Inferior parietal cortex (tissue), 1 donor: ENCODE results near the gene PARD3.
"Not testable (repeated sequence)": the region's sequence is repeated elsewhere in the genome, so short reads cannot be mapped to it uniquely, and the experiment has no call there.

ENCODE experiments used
- DNase-seq: peaks from one replicate; pipeline ENCODE4 v3.0.0-alpha.2; 2016; ENCODE audit errors: extremely low spot score

PARD3 gene

DNA sequence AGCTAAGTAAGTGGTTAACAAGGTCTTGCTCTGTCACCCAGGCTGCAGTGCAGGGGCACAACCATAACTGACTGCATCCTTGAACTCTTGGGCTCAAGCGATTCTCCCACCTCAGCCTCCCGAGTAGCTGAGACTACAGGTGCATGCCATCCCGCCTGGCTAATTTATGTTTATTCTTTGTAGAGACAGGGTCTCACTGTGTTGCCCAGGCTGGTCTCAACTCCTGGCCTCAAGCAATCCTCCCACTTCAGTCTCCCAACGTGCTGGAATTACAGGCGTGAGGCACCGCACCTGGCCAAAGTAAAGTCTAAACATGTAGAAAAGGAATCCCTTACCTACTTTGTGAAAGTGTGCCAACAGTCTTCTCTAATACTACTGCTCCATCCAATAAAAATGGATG lies 17.9 kb downstream of the PARD3 start:
- DNase-seq: no peak

DNA sequence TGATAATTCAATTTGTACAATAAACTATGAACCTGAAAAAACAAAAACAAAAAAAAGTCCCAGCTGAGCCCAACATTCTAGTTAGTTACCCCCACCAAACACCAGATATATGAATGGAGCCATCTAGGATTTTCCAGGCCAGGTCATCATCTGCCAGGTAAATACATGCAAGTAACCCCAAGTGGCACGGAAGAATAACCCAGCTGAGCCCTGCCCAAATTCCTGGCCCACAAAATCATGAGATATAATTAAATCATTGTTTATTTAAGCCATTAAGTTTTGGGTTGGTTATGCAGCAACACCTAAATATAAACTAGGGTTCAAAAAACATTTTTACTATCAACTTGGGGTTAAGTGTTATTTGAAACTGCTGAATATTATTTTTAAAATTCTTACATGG lies 19.0 kb downstream of the PARD3 start:
- no peak for DNase-seq

DNA sequence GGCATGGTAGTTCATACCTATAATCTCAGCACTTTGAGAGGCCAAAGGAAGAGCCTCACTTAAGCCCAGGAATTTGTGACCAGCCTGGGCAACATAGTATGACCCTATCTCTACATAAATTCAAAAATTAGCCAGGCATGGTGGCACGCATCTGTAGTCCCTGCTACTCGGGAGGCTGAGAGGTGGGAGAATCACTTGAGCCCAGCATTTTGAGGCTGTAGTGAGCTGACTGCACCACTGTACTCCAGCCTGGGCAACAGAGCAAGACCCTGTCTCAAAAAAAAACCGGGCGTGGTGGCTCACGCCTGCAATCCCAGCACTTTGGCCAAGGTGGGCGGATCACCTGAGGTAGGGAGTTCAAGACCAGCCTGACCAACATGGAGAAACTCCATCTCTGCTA lies 19.8 kb downstream of the PARD3 start:
- DNase-seq: no peak

DNA sequence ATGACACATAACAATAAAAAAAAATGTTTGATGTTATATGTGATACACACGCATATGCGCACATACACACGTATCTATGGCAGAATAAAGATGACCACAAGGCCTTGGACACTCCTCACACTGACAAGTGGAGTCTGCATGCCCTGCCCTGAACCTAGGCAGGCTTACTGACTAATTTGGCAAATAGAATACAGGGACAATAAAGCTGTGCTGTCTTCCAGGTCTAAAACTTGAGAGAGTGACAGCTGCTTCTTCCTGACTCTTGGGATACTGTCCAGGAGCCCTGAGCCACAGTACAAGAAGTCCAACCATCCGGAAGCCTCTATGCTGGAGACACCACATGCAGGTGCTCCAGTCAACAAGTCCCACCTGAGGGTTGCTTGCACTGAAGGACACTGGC lies 20.3 kb downstream of the PARD3 start:
- DNase-seq: no peak

DNA sequence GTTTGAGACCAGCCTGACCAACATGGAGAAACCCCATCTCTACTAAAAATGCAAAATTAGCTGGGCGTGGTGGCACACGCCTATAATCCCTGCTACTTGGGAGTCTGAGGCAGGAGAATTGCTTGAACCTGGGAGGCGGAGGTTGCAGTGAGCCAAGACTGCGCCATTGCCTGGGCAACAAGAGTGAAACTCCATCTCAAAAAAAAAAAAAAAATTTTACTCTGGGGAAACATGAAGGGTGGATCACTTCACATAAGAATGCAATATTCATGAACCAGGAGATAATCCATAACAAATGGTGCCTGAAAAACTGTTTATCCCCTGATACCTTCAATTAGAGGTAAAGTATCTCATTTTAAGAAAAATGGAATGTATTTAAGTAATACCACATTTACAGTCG lies 21.5 kb downstream of the PARD3 start:
- not testable (repeated sequence) for DNase-seq

DNA sequence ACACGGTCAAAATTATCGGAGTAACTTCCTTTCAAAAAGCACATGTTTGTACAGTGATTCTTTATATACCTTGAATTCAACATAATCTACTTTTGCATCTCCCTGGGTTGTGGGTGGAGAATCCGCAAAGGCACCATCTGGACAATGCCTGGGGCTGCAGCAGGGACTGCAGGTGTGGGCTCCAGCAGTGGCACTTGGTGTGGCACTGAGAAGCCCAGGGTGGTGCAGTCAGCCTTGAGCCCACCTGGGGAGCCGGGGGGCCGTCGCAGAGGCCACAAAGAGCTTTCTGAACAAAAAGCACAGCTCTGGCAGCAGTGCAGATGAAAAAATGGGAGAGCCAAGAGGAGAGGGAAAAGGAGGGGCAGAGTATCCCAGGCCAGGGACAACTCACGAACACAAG lies 22.2 kb downstream of the PARD3 start:
- DNase-seq: no peak

DNA sequence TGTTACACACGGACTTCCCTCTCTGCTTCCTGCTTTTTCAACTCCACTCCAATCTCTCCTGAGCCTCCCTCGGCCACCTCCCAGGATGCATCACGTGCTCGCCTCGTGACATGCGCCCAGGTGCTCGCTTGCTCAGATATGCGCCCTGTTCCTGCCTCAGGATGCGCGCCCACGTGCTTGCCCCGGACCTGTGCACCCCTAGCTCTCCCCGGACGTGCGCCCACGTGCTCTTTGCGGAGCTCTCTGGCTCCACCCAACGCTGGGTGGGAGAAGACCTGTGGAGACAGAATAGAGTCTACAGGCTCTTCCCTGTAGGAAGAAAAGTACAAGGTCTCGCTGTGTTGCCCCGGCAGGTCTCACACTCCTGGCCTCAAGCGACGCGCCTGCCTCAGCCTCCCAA lies 23.1 kb downstream of the PARD3 start:
- no peak for DNase-seq

DNA sequence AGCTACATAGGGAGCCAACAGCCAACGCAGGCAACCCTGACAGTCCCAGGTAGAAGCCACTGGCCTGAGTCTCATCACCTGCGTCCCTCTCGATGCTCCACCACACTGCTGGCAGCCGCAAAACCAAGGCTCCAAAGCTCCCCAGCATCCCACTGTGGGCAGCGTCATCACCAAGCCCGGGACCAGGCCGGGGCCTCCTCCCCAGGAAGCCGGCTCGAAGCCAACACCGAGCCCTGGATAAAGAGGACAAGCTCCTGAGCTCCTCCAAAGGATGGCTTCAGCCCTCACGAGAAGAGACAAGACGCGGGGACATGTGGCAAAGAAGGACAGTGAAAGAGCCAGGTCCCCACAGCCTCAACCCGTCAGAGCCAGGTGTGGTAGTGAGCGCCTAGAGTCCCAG lies 23.9 kb downstream of the PARD3 start:
- DNase-seq: no peak

DNA sequence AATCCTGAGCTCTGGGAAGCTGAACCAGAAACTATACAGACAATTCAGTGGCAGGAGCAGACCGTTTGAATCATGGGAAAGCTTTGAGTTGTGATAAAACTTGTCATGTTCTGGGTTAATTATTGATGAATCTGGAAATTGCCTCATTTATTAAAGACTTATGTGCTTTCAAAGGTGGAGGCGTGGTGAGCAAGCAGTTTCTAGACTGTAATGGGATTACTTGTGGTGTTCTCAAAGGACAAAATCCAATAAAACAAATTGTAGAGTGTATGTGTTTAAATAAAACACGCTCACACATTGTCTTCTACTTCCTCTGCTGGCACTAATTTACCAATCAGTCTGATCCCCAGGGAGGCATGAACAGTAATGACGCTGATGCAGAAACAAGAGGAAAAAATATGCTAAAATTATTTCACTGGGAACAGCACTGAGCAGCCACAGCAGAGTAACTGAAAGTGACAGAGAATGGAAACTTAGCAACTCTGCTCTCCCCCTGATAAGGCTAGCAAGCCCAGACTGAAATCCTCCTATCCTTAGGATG lies 25.1 kb downstream of the PARD3 start:
- DNase-seq: no peak

DNA sequence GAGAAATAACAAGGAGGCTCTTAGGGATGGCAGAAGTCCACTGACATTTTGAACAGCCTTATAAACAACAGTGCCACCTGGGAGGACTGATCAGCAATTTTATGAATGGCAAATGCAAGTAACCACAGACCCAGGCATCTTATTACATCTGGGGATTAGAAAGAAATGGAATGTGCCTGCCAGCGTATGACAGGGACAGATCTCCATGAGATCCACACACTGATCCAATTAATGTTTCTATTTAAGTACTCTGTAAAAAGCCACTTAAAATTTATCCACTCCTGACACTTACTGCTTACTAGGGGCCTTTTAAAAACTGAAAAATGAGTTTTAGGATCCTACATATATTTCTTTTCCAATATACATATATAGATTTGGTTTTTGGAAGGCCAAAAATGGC lies 28.6 kb downstream of the PARD3 start:
- DNase-seq: no peak

DNA sequence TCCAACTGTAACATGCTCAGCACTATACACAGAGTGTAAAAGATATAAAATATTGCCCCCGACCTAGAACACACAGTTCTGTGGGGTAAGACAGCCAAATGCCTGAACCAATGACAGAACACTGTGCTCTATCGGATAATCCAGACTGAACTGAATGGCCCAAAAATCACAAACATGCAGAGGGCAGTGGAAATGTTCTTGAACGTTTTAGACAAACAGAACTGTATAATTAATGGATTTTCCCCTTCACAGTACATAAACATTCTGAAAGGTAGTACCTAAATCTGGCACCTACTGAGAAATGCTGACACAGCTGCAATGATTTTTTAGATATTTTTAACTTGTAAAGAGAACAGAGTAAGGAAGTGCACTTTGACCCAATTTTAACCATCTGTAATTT lies 33.4 kb downstream of the PARD3 start:
- DNase-seq: no peak

DNA sequence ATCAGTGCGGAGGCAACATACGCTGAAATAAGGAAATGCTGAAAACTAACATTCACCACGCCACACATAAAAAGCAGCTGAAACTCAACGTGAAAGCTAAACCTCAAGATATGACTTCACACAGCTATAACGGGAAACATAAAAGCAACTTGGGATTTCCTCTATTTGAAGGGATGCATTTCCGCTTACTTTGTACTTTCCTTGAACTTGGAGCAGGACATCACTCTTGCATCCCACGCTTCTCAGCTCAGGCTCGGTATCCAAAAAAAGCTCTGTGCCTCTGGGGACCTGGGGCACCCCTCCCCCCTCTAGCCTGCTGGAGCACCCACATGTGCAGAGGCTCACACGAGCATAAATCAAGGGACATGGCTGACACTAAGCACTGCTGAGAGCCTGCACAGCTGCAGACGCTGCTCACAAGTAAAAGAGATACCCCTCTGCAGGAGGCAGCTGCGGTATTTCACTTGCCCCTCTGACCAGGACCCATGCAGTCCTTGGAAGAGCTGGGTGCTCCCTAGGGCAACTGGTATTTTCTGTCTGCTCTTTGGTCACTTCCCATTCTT lies 34.2 kb downstream of the PARD3 start:
- DNase-seq: no peak

DNA sequence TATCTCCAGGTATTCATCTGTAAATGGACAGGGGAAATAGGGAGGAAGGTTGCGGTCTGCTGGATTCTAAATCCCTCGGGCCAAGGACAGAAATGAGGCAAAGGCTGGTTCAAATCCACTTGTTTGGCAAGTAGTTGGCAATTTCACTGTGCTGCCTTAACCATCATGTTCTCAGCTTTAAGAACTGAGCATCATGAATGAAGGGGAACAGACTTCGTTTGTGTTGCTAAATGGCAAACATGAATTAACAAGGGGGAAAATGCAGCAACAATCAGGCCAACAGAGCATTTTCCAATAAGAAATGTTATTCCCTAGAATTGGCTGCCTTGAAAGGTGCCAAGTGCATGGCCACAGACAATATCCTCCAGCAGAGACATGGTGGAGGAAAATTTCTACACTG lies 36.9 kb downstream of the PARD3 start:
- no peak for DNase-seq

DNA sequence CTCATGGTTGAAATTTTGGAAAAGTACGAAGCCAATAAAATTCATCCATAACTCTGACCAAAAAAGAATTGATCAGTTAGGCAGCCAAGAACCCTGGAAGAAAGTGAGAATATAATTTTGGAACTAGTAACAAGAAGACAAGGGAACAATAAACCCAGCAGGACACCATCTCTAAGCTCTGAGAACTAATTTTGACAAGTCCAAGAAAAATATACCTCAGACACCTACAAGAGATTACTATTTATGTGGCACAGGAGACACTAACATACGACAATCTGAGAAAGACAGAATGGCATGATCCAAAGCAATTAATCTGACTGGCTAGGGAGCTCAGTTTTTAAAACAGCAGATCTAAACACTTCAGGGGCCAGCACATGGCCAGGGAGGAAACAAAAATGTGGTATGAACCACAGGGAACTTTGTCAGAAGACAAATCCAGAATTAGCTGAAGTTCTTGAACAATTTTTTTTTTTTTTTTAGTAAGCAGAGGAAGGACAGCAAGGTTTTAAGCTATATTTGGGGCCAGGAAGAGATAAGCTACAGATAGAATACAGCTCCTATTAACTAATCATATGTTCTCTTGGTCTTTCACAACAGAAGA lies 38.9 kb downstream of the PARD3 start:
- no peak for DNase-seq

DNA sequence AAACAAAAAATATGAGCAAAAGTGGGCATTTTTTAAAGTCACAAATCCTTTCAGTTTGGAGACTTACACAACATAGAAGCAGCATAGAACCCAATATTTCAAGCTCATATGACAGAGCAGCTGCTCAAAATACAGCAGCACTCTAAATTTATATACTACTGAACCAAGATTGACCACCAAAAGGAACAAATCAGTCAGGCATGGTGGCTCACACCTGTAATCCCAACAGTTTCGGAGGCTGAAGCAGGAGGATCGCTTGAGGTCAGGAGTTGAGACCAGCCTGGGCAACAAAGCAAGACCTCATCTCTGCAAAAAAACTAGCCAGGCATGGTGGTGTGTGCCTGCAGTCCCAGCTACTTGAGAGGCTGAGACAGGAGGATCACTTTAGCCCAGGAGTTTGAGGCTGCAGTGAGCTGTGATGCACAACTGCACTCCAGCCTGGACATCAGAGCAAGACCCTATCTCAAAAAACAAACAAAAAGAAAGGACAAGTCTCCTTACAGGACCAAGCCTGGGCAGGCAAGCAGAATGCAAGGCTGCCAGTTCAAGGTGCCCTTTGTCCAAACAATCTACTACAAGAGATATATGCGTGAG lies 40.0 kb downstream of the PARD3 start:
- DNase-seq: no peak

DNA sequence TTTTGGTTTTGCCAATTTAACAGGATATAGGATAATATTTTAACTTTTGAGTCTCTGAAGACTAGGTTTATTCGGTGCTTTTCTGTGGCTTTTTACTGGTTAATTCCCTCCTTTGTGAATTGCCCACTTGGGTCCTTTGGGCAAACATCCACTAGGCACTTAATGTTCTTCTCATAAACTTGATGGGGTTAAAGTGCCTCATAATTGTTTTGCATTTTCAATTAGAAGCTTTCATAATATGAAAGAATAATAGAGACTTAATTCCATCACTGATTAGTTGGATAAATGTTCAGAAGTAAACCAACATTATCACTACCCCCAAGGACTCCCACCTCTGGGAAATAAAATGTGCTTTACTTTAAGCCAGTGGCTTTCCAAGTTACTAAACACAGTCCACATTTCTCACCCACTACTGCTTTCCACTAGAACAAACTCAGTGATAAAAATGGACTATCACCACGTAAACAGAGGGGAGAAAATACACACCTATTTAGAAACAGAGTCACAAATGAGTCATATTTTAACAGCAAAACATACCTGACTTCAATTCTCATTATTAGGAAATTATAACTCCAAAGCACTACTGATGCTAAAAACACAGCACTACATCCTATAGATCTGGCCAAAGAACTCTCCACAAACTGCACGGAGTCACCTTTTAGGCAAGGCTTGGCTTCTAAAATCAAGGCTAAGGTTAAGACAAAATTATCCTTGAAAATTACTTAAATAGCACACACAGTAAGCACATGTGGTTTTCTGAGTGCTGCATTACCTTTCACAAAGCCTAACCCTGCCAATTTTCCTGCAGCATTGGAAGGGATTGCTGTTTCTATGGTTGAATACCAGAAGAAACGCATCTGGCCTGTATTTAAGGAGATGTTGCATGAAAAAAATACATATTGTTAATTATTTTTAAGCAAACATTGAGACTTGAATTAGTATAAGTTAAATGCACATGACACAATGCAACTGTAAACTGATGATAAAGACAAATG lies 41.2 kb downstream of the PARD3 start:
- DNase-seq: no peak

DNA sequence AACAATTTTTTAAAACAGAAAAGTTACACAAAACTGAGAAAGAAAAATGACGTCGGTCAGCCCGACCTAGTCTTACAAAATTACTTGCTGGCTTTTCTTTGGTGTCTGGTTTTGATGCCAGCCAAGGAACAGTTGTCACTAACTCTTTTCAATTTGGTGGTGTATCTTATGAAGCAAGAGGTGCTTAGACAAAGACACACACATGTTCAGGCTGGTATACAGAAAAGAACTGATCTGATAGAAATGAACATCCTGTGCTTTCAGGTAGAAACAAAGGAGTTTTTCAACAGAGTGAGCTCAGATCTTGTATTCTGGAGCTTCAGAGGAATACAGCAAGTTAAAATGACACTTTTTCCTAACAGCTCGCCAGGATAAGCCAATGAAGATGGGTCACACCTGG lies 43.6 kb downstream of the PARD3 start:
- no peak for DNase-seq

DNA sequence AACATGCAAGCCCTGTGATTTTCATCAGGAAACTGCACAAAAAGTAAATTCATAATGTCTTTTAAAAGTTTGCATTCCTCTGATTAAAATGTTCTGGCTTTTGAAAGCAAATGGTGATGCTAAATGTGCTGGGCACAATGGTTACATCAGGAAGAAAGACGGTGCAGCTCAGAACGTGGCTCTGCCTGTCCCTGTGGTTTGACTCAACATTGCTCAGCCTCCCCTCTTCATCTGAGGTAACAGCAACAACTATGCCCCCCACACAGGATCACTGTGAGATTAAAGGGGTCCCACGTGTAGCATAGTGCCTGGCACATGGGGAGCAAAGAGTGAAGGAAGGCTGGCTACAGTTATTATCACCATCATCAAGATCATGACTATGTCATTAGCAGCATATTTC lies 44.0 kb downstream of the PARD3 start:
- no peak for DNase-seq

DNA sequence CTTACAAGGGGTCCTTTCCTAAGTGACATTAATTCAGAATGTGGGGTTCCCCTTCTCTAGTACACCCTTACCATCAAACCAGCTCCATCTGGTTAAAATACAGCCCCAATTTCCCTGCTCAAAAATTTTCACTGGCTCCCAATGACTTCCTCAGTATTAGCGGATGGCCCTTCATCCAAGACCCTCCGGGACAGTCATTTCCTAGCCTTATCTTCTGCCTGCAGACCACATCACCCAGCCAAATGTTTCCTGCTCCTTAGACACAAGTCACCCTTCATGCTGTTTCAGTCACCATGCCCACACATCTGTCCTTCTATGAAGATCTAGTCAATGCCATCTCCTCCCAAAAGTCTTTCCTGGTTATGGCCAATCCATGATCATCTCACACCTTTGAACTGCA lies 45.2 kb downstream of the PARD3 start:
- no peak for DNase-seq

DNA sequence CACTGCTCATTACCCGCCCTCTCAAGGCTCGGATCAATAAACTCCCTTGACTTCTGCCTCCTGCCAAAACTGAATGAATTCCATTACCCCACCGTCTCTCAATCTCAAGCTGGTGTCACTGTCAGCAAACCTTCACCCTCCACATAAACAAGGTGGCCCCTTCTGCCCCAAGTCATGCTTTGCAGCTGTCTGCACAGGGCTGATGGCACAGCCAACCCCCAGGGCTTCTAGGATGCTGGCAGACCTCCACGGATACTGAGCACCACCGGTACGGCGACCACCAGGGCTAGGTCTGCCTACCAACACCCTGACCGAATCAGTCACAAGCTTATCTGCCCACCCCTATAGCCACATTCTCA lies 46.1 kb downstream of the PARD3 start:
- DNase-seq: no peak

DNA sequence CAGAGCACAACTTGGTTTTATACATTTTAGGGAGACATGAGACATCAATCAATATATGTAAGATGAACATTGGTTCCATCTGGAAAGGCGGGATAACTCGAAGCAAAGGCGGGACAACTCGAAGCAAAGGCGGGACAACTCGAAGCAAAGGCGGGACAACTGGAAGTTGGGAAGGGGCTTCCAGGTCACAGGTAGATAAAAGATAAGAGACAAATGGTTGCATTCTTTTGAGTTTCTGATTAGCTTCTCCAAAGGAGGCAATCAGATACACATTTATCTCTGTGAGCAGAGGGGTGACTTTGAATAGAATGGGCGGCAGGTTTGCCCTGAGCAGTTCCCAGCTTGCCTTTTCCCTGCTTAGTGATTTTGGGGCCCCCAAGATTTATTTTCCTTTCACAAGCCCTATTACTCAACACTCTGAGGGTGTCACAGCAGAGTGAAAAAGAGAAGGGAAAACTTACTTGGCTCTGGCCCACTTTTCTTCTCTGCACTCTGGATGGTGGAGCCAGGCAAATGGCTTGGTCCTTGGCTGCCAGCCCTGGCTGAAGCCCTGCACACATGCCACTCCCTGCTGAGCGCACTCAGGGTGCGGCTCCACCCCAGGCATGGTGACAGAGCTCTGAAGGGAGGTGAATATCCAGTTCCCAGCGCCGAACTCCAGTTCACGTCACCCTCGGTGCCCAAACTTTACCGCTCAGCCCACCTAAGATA lies 46.7 kb downstream of the PARD3 start:
- DNase-seq: no peak
